GM19467 (cell line): ENCODE data around the gene CTDSP1.

Experiments used
- ATAC-seq: cut with Tn5 transposase; IDR thresholded peaks from one replicate; pipeline ENCODE4 v1.9.1; 2021; ENCODE audit warnings: mild to moderate bottlenecking, moderate library complexity; ENCODE audit not compliant: unreplicated experiment

The CTDSP1 gene

DNA sequence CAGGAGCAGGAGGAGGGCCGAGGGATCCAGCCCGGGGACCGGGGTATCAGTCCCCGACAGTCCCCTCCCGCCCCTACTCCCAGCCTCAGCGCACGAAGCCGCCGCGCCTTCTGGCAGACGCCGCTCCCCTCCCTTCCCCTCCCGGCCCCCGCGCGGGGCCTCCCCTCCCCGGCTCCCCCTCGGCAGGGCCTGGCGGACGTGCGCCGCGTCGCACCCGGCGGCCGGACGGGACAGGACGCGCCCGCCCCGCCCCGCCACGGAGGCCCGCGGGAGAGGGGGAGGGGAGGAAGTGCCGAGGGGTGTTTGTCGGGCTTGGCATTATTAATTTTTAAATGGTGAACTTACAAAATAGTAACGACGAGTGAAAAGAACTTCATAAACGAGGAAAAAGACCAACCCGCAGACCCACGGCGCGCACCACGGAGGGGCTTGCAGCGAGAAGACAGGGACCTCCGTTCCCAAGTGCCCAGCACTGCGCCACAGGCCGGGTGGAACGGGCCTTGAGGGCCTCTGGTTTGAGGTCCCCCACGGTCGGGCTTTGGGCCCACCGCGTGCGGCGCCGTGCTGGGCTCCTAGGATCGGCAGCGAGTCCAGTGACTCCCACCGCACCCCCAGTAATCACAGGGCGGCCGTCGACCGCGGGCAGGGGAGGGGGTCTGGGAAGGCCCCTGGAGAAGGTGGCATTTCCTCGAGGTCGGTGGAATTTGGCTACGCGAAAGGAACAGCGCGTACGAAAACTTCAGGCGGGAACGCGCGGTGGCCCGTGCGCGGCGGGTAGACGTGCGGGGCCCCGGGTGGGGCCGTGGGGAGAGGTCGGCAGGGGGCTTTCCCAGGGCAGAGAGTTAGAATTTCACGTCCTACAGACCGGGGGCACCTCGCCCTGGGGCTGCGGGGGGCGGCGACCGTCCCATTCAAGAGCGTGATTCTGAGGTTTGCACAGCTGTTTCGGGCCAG lies 954 bp upstream of the CTDSP1 start:
- no peak for ATAC-seq

DNA sequence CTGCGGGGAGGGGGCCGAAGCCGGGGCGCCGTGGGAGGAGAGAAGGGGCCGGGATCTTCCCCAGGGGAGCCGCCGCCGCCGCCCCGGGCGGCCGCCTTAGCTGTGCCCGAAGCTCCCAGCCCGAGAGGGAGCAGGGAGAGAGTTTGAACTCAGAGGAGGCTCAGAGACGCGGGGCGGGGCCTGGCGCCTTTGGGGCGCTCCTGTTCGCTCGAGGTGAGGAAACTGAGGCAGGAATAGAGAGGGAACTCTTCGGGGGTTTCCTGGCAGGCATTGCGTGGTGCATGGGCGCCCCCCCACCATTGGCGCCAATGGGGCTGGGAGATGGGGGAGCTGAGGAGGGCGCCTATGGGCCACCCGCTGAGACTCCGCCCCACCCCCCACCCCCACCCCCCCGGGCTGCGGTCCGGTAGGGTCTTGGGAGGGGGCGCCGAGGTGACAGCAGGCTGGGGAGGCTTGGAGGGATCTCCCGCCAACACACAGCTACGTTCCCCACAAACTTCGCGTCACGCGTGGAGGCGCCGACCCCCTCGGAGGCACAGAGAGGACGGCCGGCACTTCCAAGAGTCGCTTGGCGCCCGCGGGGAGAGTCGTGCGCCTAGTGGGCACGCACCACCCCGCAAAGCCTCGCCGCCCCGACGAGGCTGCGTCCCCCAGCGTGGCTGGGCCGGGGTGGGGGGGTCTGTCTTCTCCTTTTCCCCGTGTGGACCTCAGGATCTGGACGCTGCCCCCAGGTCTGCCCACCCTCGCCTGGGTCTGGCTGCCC lies 680 bp downstream of the CTDSP1 start:
- no peak for ATAC-seq

DNA sequence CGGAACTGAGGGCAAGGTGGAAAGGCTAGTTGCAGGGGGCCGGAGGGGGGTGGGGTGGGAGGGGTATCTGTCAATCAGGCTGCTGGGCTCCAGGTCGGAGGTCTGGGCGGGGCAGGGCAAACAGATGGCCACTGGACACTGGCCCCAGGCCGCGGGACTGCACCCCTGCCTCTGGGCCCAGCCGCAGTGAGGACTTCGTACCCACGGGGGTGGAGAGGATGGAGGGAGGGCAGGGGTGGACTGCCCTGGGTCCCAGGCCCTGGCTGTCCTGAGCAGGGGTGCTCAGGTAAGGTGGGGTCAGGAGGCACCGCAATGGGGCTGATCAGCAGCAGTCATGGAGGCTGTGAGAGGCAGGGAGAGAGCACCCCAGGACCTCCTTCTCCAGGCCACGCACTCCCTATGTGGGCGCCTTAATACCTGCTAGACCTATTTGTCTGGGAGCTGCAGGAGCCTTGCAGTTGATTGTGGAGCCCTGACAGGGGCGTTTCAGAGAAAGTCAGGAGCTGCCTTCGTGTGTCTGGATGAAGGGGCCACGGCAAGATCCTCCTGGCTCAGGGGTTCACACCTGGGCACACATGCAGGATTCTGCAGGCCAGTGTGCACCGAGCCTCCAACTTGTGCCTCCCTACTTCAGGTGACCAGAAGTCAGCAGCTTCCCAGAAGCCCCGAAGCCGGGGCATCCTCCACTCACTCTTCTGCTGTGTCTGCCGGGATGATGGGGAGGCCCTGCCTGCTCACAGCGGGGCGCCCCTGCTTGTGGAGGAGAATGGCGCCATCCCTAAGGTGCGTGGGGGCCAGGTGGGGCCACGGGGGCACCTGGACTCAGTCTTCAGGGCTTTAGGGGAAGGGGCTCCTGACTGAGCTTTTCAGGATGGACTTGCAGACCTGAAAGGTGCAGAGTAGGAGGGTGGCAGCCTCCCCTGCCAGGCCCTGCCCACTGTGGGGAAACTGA lies 1.5 kb downstream of the CTDSP1 start:
- no peak for ATAC-seq

GRCh38 chr2:218401890-218402289 lies 2.2 kb downstream of the CTDSP1 start:
- no peak for ATAC-seq

DNA sequence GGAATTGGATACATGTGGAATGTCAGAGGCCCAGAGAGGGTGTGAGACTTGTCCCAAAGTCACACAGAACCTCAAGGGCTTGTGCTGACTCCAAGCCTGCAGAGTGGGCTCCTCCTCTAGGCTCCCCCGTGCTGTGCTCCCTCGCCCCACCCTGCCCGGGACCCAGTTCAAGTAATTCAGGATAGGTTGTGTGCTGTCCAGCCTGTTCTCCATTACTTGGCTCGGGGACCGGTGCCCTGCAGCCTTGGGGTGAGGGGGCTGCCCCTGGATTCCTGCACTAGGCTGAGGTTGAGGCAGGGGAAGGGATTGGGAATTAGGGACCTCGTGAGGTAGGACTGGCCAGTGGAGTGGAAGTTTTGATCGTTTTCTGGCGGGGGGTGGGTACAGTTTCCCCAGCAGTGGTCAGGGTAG lies 2.8 kb downstream of the CTDSP1 start:
- no peak for ATAC-seq

DNA sequence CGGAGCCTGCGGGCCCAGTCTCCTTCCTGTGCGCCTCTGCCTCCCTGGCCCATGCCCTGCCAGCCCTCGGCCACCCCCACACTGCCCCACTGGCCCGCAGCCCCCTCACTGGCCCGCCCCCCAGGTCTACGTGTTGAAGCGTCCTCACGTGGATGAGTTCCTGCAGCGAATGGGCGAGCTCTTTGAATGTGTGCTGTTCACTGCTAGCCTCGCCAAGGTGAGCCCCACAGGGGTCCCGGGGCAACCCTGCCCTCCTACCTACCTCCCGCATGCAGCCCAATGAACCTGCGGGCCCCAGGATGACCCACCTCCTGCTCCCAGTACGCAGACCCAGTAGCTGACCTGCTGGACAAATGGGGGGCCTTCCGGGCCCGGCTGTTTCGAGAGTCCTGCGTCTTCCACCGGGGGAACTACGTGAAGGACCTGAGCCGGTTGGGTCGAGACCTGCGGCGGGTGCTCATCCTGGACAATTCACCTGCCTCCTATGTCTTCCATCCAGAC lies 3.3 kb downstream of the CTDSP1 start:
- ATAC-seq = no peak

- ATAC-seq = no peak
Observed at GRCh38 chr2:218403810-218404209, 4.1 kb downstream of the CTDSP1 start.

DNA sequence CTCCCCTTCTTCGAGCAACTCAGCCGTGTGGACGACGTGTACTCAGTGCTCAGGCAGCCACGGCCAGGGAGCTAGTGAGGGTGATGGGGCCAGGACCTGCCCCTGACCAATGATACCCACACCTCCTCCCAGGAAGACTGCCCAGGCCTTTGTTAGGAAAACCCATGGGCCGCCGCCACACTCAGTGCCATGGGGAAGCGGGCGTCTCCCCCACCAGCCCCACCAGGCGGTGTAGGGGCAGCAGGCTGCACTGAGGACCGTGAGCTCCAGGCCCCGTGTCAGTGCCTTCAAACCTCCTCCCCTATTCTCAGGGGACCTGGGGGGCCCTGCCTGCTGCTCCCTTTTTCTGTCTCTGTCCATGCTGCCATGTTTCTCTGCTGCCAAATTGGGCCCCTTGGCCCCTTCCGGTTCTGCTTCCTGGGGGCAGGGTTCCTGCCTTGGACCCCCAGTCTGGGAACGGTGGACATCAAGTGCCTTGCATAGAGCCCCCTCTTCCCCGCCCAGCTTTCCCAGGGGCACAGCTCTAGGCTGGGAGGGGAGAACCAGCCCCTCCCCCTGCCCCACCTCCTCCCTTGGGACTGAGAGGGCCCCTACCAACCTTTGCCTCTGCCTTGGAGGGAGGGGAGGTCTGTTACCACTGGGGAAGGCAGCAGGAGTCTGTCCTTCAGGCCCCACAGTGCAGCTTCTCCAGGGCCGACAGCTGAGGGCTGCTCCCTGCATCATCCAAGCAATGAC lies 4.8 kb downstream of the CTDSP1 start:
- no peak for ATAC-seq

GRCh38 chr2:218405086-218405745 lies 5.5 kb downstream of the CTDSP1 start:
- ATAC-seq = no peak

GRCh38 chr2:218405746-218406208 lies 6.1 kb downstream of the CTDSP1 start:
- ATAC-seq = peak; percentile 13

GRCh38 chr2:218406209-218406948 lies 6.7 kb downstream of the CTDSP1 start:
- peak; percentile 77 for ATAC-seq

DNA sequence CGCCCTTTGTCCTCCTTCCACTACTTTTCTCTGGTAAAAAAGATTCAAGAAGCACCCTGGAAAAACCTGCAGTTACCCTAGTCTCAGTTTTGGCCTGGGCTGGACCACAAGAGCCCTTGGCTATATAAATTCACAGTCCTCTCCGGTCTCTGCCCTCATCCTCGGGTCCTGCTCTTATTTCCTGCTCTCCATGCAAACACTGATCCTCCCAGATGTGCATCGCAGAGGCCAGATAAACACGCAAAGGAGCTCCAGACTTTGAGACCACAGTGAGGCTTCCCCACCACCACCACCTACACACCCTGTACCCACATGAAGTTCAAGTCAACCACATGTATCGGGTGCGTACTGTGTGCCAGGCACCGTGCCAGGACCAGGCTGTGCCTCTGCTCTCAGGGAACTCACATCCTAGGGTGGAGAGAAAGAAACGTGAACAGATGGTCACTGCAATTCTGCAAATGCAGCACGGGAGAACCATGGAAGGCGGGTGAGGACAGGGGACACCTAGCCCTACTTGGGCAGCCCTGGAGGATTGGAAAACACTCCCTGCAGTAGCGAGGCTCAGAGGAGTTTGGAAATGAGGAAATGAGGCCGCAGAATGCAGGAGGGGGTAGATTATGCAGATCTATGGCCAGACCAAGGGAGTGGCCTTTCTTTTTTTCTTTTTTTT lies 7.4 kb downstream of the CTDSP1 start:
- peak; percentile 9 for ATAC-seq

- ATAC-seq = no peak
Observed at GRCh38 chr2:218407717-218408116, 8.0 kb downstream of the CTDSP1 start.

DNA sequence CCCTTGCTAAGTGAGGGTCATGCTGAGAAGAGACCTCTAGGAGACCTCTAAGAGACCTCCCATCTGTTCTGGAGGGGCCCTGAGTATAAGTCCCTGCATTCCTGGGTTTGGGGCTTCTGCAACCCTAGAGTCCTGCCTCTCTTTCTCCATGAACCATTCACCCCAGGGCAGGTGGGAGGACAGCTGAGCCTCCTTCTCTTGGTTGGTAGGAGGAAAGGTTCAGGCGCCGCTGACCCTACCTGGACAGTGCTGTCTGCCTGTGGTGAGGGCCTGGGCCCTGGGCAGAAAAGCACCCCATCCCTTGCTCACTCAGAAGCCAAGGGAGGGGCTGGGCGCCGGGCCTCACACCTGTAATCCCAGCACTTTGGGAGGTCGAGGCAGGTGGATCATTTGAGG lies 18.7 kb downstream of the CTDSP1 start:
- no peak for ATAC-seq

DNA sequence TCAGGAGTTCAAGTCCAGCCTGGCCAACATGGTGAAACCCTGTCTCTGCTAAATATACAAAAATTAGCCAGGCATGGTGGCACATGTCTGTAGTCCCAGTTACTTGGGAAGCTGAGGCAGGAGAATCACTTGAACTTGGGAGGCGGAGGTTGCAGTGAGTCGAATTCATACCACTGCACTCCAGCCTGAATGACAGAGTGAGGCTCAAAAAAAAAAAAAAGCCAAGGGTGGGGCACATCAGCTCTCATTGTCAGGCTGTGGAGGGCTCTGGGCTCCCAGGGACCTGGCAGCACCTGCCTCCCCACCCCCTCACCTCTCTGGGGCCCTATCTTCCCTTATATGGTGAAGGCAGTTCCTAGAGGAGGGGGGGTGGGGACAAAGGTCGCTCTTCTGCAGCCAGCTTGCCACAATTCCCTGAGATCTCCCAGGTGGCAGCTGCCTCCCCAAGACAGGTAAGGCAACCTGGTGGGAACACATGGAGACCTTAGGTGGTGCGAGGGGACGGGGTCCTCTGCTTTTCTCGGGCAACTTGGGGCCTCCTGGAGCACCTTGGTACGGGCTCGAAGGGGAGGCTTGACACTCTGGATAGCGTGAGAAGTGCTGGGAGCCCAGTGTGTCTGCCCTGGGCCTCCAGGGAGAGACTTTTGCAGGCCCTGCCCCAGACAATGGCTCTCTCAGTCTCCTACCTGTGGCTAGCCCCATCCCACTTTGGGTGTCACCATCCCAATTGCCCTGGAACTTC lies 19.2 kb downstream of the CTDSP1 start, which contains the start of gene VIL1:
Gene VIL1, plus strand, starts transcription at position 407 of the 742 bp plus-strand sequence. CDS start 4,656 bp downstream, outside the sequence.
- ATAC-seq = no peak

- ATAC-seq = no peak
Observed at GRCh38 chr2:218419630-218420216, 20.1 kb downstream of the CTDSP1 start.

GRCh38 chr2:218421027-218421426 lies 21.4 kb downstream of the CTDSP1 start:
- no peak for ATAC-seq
